ENCODE measurements around the gene LRRC4C. TPM values are rescaled to one million over a fixed set of nuclear protein-coding genes. Genes with fewer than 3 reads are reported as not detected.

The LRRC4C gene
- total RNA-seq, 1 donor, result 0.27 TPM

- TF ChIP-seq CTCF (IDR thresholded peaks at IDR 0.05; ENCODE audit: insufficient read depth, low read length), result no peak
- DNase-seq (ENCODE audit: low read depth), result no peak
- H3K4me3 ChIP-seq (ENCODE audit: low read depth, low read length), result no peak overlapping the region
Observed at GRCh38 chr11:40295466-40295865, 1164.0 kb downstream of the LRRC4C start.

- TF ChIP-seq CTCF (IDR thresholded peaks at IDR 0.05; ENCODE audit: insufficient read depth, low read length), result no peak
- no peak overlapping the region for H3K4me3 ChIP-seq (ENCODE audit: low read depth, low read length)
- no peak for DNase-seq (ENCODE audit: low read depth)
Observed at GRCh38 chr11:40294741-40295140, 1164.7 kb downstream of the LRRC4C start.

- DNase-seq (ENCODE audit: low read depth), result no peak
- TF ChIP-seq CTCF (IDR thresholded peaks at IDR 0.05; ENCODE audit: insufficient read depth, low read length), result no peak
- H3K4me3 ChIP-seq (ENCODE audit: low read depth, low read length), result no peak overlapping the region
Observed at GRCh38 chr11:40294349-40294735, 1165.1 kb downstream of the LRRC4C start.

- peak; percentile 93 for TF ChIP-seq CTCF (IDR thresholded peaks at IDR 0.05; ENCODE audit: insufficient read depth, low read length)
- DNase-seq (ENCODE audit: low read depth), result peak; percentile 91
- H3K4me3 ChIP-seq (ENCODE audit: low read depth, low read length), result peak overlapping the region; percentile 75
Observed at GRCh38 chr11:40293655-40294348, 1165.7 kb downstream of the LRRC4C start.

- DNase-seq (ENCODE audit: low read depth), result no peak
- peak overlapping the region; percentile 75 for H3K4me3 ChIP-seq (ENCODE audit: low read depth, low read length)
- no peak for TF ChIP-seq CTCF (IDR thresholded peaks at IDR 0.05; ENCODE audit: insufficient read depth, low read length)
Observed at GRCh38 chr11:40292721-40293508, 1166.5 kb downstream of the LRRC4C start.

GRCh38 chr11:40291741-40292140 lies 1167.7 kb downstream of the LRRC4C start:
- no peak overlapping the region for H3K4me3 ChIP-seq (ENCODE audit: low read depth, low read length)
- no peak for TF ChIP-seq CTCF (IDR thresholded peaks at IDR 0.05; ENCODE audit: insufficient read depth, low read length)
- no peak for DNase-seq (ENCODE audit: low read depth)
